Stomach (tissue), 4 donors: ENCODE measurements around the gene VPS4B.

Source experiments
- POLR2A ChIP-seq, 4 donors: fragments of 450-650 bp; IDR thresholded peaks; one replicate each; pipeline ENCODE4 v1.6.1; 2016; ENCODE audit warnings: antibody characterized with exemption in 4 of 4, control low read depth in 2 of 4, mild to moderate bottlenecking in 1 of 4, moderate library complexity in 1 of 4
- POLR2AphosphoS5 ChIP-seq, 3 donors: sonication (generic); formaldehyde crosslinking; IDR thresholded peaks; one replicate each; pipeline ENCODE4 v1.6.1; 2016; ENCODE audit warnings: antibody characterized with exemption in 3 of 3
- TF ChIP-seq, protein P1 (sequence below), 7 experiments: fragments of 450-650 bp in 4 of 7; fragments of 200-600 bp in 3 of 7; sonication (generic) in 3 of 7; IDR thresholded peaks; one replicate each; pipeline ENCODE4 v1.5.1; 2016 to 2019; ENCODE audit warnings: antibody characterized with exemption in 7 of 7, control low read depth in 2 of 7, mild to moderate bottlenecking in 1 of 7

GRCh38 chr18:63387861-63388260, 34.4 kb downstream of the VPS4B start:
- TF ChIP-seq, protein P1, sequence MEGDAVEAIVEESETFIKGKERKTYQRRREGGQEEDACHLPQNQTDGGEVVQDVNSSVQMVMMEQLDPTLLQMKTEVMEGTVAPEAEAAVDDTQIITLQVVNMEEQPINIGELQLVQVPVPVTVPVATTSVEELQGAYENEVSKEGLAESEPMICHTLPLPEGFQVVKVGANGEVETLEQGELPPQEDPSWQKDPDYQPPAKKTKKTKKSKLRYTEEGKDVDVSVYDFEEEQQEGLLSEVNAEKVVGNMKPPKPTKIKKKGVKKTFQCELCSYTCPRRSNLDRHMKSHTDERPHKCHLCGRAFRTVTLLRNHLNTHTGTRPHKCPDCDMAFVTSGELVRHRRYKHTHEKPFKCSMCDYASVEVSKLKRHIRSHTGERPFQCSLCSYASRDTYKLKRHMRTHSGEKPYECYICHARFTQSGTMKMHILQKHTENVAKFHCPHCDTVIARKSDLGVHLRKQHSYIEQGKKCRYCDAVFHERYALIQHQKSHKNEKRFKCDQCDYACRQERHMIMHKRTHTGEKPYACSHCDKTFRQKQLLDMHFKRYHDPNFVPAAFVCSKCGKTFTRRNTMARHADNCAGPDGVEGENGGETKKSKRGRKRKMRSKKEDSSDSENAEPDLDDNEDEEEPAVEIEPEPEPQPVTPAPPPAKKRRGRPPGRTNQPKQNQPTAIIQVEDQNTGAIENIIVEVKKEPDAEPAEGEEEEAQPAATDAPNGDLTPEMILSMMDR (IDR thresholded peaks at IDR 0.05): no peak
- TF ChIP-seq POLR2A (IDR thresholded peaks at IDR 0.05) (no peak), POLR2AphosphoS5 (IDR thresholded peaks at IDR 0.05) (no peak)
